Measurements from ENCODE around the gene KBTBD6. TPM values are rescaled to one million over a fixed set of nuclear protein-coding genes. Genes with fewer than 3 reads are reported as not detected.

KBTBD6 gene
- total and polyA plus RNA-seq, 2 of the 13 experiments (the other 11 are each of a cell fraction or from before 2014, with no cell fraction given), result 4.4 to 12.0 TPM

DNA sequence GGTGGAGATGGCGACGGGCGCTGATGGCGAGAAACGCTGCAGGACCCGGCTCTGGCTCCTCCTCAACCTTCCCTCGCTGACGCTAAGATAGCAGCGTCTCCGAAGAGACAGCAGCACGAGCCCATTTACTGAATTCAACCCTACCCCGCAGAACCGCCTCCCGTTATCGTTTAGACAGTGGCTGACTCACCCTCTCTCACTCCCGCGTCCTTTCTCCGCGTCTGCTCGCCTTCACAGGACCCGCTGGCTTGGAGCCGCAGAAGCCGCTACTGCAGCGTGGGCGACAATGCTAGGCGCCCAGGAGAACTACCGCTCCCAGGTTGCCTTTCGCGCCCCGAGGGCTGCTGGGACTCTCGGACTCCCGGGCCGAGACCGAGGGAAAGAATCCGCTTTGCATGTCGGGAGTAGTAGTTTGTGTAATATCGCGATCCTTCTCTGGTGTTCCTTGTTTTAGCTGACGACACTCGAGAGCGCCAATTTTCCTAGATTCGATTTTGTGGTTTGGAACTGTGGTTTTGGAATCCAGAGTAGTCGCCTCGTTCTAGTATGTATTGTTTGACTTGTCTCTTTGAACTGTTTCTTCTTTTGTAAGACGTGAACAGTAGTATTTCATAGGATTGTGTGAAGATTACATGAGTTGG is at the start of gene KBTBD6 (continued):
- TF ChIP-seq TCF7 (IDR thresholded peaks at IDR 0.05; ENCODE audit: low read depth), result no peak
- no peak; the same call in 1 of the 2 replicates for TF ChIP-seq PPARG (CRISPR knock-in tag; conservative IDR thresholded peaks at IDR 0.05)
- no peak for TF ChIP-seq GTF2F1 (IDR thresholded peaks at IDR 0.05; ENCODE audit: low read length)
- TF ChIP-seq, protein P1, sequence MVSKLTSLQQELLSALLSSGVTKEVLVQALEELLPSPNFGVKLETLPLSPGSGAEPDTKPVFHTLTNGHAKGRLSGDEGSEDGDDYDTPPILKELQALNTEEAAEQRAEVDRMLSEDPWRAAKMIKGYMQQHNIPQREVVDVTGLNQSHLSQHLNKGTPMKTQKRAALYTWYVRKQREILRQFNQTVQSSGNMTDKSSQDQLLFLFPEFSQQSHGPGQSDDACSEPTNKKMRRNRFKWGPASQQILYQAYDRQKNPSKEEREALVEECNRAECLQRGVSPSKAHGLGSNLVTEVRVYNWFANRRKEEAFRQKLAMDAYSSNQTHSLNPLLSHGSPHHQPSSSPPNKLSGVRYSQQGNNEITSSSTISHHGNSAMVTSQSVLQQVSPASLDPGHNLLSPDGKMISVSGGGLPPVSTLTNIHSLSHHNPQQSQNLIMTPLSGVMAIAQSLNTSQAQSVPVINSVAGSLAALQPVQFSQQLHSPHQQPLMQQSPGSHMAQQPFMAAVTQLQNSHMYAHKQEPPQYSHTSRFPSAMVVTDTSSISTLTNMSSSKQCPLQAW (CRISPR knock-in tag; IDR thresholded peaks at IDR 0.05), result peak; percentile 82
- 0 out of 2 replicates have a peak, but pooled peaks have one; percentile 14 for TF ChIP-seq ZNF253 (CRISPR knock-in tag; IDR thresholded peaks at IDR 0.05; ENCODE audit: borderline replicate concordance)
- peak; percentile 86; the same call in 1 of the 3 replicates for TF ChIP-seq MXI1 (IDR thresholded peaks at IDR 0.05; ENCODE audit: borderline replicate concordance, low read depth, low read length)
- TF ChIP-seq, protein P2, sequence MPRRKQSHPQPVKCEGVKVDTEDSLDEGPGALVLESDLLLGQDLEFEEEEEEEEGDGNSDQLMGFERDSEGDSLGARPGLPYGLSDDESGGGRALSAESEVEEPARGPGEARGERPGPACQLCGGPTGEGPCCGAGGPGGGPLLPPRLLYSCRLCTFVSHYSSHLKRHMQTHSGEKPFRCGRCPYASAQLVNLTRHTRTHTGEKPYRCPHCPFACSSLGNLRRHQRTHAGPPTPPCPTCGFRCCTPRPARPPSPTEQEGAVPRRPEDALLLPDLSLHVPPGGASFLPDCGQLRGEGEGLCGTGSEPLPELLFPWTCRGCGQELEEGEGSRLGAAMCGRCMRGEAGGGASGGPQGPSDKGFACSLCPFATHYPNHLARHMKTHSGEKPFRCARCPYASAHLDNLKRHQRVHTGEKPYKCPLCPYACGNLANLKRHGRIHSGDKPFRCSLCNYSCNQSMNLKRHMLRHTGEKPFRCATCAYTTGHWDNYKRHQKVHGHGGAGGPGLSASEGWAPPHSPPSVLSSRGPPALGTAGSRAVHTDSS (CRISPR knock-in tag; conservative IDR thresholded peaks at IDR 0.05), result no peak; the same call in 1 of the 2 replicates
- TF ChIP-seq, protein P3, sequence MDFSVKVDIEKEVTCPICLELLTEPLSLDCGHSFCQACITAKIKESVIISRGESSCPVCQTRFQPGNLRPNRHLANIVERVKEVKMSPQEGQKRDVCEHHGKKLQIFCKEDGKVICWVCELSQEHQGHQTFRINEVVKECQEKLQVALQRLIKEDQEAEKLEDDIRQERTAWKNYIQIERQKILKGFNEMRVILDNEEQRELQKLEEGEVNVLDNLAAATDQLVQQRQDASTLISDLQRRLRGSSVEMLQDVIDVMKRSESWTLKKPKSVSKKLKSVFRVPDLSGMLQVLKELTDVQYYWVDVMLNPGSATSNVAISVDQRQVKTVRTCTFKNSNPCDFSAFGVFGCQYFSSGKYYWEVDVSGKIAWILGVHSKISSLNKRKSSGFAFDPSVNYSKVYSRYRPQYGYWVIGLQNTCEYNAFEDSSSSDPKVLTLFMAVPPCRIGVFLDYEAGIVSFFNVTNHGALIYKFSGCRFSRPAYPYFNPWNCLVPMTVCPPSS (IDR thresholded peaks at IDR 0.05), result no peak
- TF ChIP-seq ZNF446 (CRISPR knock-in tag; IDR thresholded peaks at IDR 0.05), result no peak
- no peak for TF ChIP-seq ZNF20 (CRISPR knock-in tag; IDR thresholded peaks at IDR 0.05)
- TF ChIP-seq RFXAP (CRISPR knock-in tag; IDR thresholded peaks at IDR 0.05; ENCODE audit: borderline replicate concordance), result no peak; the same call in 1 of the 2 replicates
- TF ChIP-seq ZNF468 (CRISPR knock-in tag; IDR thresholded peaks at IDR 0.05), result no peak; the same call in 1 of the 2 replicates
- TF ChIP-seq SRF (IDR thresholded peaks at IDR 0.05; ENCODE audit: low read depth, low read length), result peak; percentile 53; the same call in 1 of the 2 replicates
- no peak for TF ChIP-seq RNF2 (conservative IDR thresholded peaks at IDR 0.05; ENCODE audit: low read depth)
- no peak for TF ChIP-seq ZNF768 (CRISPR knock-in tag; IDR thresholded peaks at IDR 0.05)
- TF ChIP-seq HNF4A (CRISPR knock-in tag; IDR thresholded peaks at IDR 0.05), result peak; percentile 17; the same call in 1 of the 2 replicates
- no peak; the same call in 1 of the 2 replicates for TF ChIP-seq ZBTB3 (CRISPR knock-in tag; IDR thresholded peaks at IDR 0.05; ENCODE audit: borderline replicate concordance, low read depth)
- TF ChIP-seq, protein P4, sequence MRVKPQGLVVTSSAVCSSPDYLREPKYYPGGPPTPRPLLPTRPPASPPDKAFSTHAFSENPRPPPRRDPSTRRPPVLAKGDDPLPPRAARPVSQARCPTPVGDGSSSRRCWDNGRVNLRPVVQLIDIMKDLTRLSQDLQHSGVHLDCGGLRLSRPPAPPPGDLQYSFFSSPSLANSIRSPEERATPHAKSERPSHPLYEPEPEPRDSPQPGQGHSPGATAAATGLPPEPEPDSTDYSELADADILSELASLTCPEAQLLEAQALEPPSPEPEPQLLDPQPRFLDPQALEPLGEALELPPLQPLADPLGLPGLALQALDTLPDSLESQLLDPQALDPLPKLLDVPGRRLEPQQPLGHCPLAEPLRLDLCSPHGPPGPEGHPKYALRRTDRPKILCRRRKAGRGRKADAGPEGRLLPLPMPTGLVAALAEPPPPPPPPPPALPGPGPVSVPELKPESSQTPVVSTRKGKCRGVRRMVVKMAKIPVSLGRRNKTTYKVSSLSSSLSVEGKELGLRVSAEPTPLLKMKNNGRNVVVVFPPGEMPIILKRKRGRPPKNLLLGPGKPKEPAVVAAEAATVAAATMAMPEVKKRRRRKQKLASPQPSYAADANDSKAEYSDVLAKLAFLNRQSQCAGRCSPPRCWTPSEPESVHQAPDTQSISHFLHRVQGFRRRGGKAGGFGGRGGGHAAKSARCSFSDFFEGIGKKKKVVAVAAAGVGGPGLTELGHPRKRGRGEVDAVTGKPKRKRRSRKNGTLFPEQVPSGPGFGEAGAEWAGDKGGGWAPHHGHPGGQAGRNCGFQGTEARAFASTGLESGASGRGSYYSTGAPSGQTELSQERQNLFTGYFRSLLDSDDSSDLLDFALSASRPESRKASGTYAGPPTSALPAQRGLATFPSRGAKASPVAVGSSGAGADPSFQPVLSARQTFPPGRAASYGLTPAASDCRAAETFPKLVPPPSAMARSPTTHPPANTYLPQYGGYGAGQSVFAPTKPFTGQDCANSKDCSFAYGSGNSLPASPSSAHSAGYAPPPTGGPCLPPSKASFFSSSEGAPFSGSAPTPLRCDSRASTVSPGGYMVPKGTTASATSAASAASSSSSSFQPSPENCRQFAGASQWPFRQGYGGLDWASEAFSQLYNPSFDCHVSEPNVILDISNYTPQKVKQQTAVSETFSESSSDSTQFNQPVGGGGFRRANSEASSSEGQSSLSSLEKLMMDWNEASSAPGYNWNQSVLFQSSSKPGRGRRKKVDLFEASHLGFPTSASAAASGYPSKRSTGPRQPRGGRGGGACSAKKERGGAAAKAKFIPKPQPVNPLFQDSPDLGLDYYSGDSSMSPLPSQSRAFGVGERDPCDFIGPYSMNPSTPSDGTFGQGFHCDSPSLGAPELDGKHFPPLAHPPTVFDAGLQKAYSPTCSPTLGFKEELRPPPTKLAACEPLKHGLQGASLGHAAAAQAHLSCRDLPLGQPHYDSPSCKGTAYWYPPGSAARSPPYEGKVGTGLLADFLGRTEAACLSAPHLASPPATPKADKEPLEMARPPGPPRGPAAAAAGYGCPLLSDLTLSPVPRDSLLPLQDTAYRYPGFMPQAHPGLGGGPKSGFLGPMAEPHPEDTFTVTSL (CRISPR knock-in tag; IDR thresholded peaks at IDR 0.05; ENCODE audit: borderline replicate concordance), result peak; percentile 59; the same call in 1 of the 2 replicates
- peak; percentile 91 for TF ChIP-seq POLR2AphosphoS5 (IDR thresholded peaks at IDR 0.05; ENCODE audit: low read depth, low read length)
- peak; percentile 76 for TF ChIP-seq CBX1 (IDR thresholded peaks at IDR 0.05; ENCODE audit: low read depth)
- no peak; the same call in 1 of the 2 replicates for TF ChIP-seq ZFP90 (CRISPR knock-in tag; IDR thresholded peaks at IDR 0.05; ENCODE audit: borderline replicate concordance)

Data from HepG2 (cell line).